Activated CD4-positive, CD25-positive, alpha-beta regulatory T cell treated with anti-CD3 and anti-CD28 coated beads, Interleukin-2, amount 50 U/mL, for 16 hours (primary cell): ENCODE results near the gene CARMIL1.

ENCODE experiments used
- DNase-seq: peaks from one replicate; pipeline ENCODE4 v3.0.0-alpha.2; 2020; ENCODE audit warnings: low read depth, low spot score

Gene CARMIL1

GRCh38 chr6:25278914-25279747, at the start of gene CARMIL1:
TSS of gene CARMIL1 (plus strand) at chr6:25279374. CDS start at chr6:25279796, 422 bp downstream.
- peak; percentile 32 for DNase-seq

GRCh38 chr6:25229671-25230321, 49.4 kb upstream of the CARMIL1 start:
- DNase-seq: no peak

GRCh38 chr6:25232479-25232878, 46.7 kb upstream of the CARMIL1 start:
- DNase-seq: no peak

GRCh38 chr6:25233226-25233625, 45.9 kb upstream of the CARMIL1 start:
- DNase-seq: no peak

GRCh38 chr6:25237579-25237978, 41.6 kb upstream of the CARMIL1 start:
- DNase-seq: no peak

GRCh38 chr6:25239059-25239458, 40.1 kb upstream of the CARMIL1 start:
- no peak for DNase-seq

GRCh38 chr6:25239498-25239897, 39.7 kb upstream of the CARMIL1 start:
- DNase-seq: no peak

- DNase-seq: no peak
Measured at GRCh38 chr6:25242567-25242966, 36.6 kb upstream of the CARMIL1 start.

- DNase-seq: no peak
Measured at GRCh38 chr6:25244865-25245264, 34.3 kb upstream of the CARMIL1 start.

GRCh38 chr6:25248123-25248522, 31.1 kb upstream of the CARMIL1 start:
- no peak for DNase-seq

- DNase-seq: no peak
Measured at GRCh38 chr6:25249133-25249532, 30.0 kb upstream of the CARMIL1 start.

- no peak for DNase-seq
Measured at GRCh38 chr6:25250878-25251277, 28.3 kb upstream of the CARMIL1 start.

GRCh38 chr6:25251426-25251825, 27.7 kb upstream of the CARMIL1 start:
- DNase-seq: no peak

- no peak for DNase-seq
Measured at GRCh38 chr6:25253351-25253750, 25.8 kb upstream of the CARMIL1 start.

GRCh38 chr6:25254671-25255070, 24.5 kb upstream of the CARMIL1 start:
- no peak for DNase-seq

GRCh38 chr6:25257686-25258348, 21.4 kb upstream of the CARMIL1 start:
- DNase-seq: no peak

- DNase-seq: no peak
Measured at GRCh38 chr6:25259756-25260155, 19.4 kb upstream of the CARMIL1 start.

- DNase-seq: no peak
Measured at GRCh38 chr6:25263657-25264056, 15.5 kb upstream of the CARMIL1 start.

- DNase-seq: no peak
Measured at GRCh38 chr6:25266456-25267100, 12.6 kb upstream of the CARMIL1 start.

- no peak for DNase-seq
Measured at GRCh38 chr6:25267662-25268061, 11.5 kb upstream of the CARMIL1 start.

- DNase-seq: no peak
Measured at GRCh38 chr6:25270559-25270958, 8.6 kb upstream of the CARMIL1 start.

- DNase-seq: no peak
Measured at GRCh38 chr6:25275436-25275835, 3.7 kb upstream of the CARMIL1 start.
